H1 (cell line): ENCODE measurements around the gene PABPN1. TPM values are rescaled to one million over a fixed set of nuclear protein-coding genes. Genes with fewer than 3 reads are reported as not detected.
A peak's percentile ranks its signal among the peaks of the same experiment; 100 is the strongest.

Experiments
- CTCF ChIA-PET: fragments of 300-600 bp; sonication (Branson Sonifier 250); formaldehyde crosslinking; loops from one replicate; lab custom pipeline; 2021; ENCODE audit not compliant: partially characterized antibody; lab: Charles Lee
- POLR2A ChIA-PET: fragments of 300-600 bp; sonication (Branson Sonifier 250); formaldehyde crosslinking; loops from one replicate; lab custom pipeline; 2021; ENCODE audit warnings: inconsistent platforms; ENCODE audit not compliant: partially characterized antibody; lab: Charles Lee
- DNase-seq, 2 experiments: peaks; one replicate each; pipeline versions ENCODE4 v3.0.0 to v3.0.0-alpha.2; 2010 to 2022; ENCODE audit warnings: low spot score in 2 of 2, low read depth in 1 of 2, mixed read lengths in 1 of 2
- FAIRE-seq: peaks from 2 replicates; lab custom pipeline; 2011; peaks lifted over from hg19 to GRCh38; lab: Jason Lieb, UNC
- H2AFZ ChIP-seq: 2 replicates; pipeline ENCODE4 v1.8.1; 2012; ENCODE audit warnings: low read length, inconsistent platforms
- H2AK5ac ChIP-seq: 2 replicates; pipeline ENCODE4 v1.6.1; 2013; ENCODE audit warnings: low read depth, low read length
- H2BK120ac ChIP-seq: replicated peaks from 2 replicates; pipeline ENCODE3; 2013; ENCODE audit warnings: low read depth, low read length, inconsistent platforms
- H2BK12ac ChIP-seq: 2 replicates; pipeline ENCODE4 v1.6.1; 2013; ENCODE audit warnings: low read depth, low read length
- H2BK15ac ChIP-seq: 2 replicates; pipeline ENCODE4 v1.6.1; 2013; ENCODE audit warnings: low read length
- H2BK20ac ChIP-seq: 2 replicates; pipeline ENCODE4 v1.6.1; 2013; ENCODE audit warnings: low read length
- H2BK5ac ChIP-seq: 2 replicates; pipeline ENCODE4 v1.6.1; 2013; ENCODE audit warnings: low read depth, low read length
- H3K14ac ChIP-seq: 2 replicates; pipeline ENCODE4 v1.6.1; 2013; ENCODE audit warnings: inconsistent platforms; ENCODE audit not compliant: insufficient read length
- H3K18ac ChIP-seq: 2 replicates; pipeline ENCODE4 v1.6.1; 2013; ENCODE audit warnings: low read length; ENCODE audit errors: extremely low read depth
- H3K23ac ChIP-seq: 2 replicates; pipeline ENCODE4 v1.6.1; 2013; ENCODE audit warnings: inconsistent platforms; ENCODE audit not compliant: insufficient read length
- H3K23me2 ChIP-seq: 2 replicates; pipeline ENCODE4 v1.6.1; 2013; ENCODE audit warnings: low read depth, low read length
- H3K27ac ChIP-seq: 2 replicates; pipeline ENCODE4 v1.6.1; 2011; ENCODE audit warnings: low read depth, low read length, inconsistent platforms
- H3K27me3 ChIP-seq, 4 experiments: replicated peaks in 1 of 4; 1 replicate in 1 of 4; 2 replicates in 3 of 4; pipeline versions ENCODE4 v1.6.1 to v1.8.1; 2011 to 2013; ENCODE audit warnings: low read length in 3 of 4, mild to moderate bottlenecking in 3 of 4, inconsistent platforms in 2 of 4, mixed read lengths in 2 of 4, moderate library complexity in 1 of 4; ENCODE audit not compliant: control insufficient read depth in 3 of 4, insufficient read depth in 3 of 4; ENCODE audit errors: extremely low read depth in 1 of 4
- H3K36me3 ChIP-seq, 4 experiments: 2 replicates each; pipeline versions ENCODE4 v1.6.1 to v1.8.1; 2011 to 2013; ENCODE audit warnings: mild to moderate bottlenecking in 4 of 4, low read length in 3 of 4, moderate library complexity in 2 of 4, control low read depth in 1 of 4, inconsistent platforms in 1 of 4; ENCODE audit not compliant: insufficient read depth in 4 of 4, control insufficient read depth in 2 of 4
- H3K4ac ChIP-seq: replicated peaks from 2 replicates; pipeline ENCODE3; 2013; ENCODE audit warnings: low read length, low read depth, mixed read lengths, inconsistent platforms; ENCODE audit not compliant: insufficient read length
- H3K4me1 ChIP-seq, 4 experiments: replicated peaks in 1 of 4; 1 replicate in 1 of 4; 2 replicates in 3 of 4; pipeline versions ENCODE4 v1.6.1 to v1.8.1; 2011 to 2013; ENCODE audit warnings: low read length in 3 of 4, inconsistent platforms in 2 of 4, mixed read lengths in 1 of 4; ENCODE audit not compliant: insufficient read depth in 4 of 4, control insufficient read depth in 3 of 4
- H3K4me2 ChIP-seq, 2 experiments: 2 replicates each; pipeline versions ENCODE4 v1.6.1 to v1.8.1; 2011 to 2013; ENCODE audit warnings: low read depth in 2 of 2, low read length in 2 of 2, control low read depth in 1 of 2, inconsistent platforms in 1 of 2, mild to moderate bottlenecking in 1 of 2; ENCODE audit not compliant: insufficient read depth in 1 of 2
- H3K4me3 ChIP-seq, 4 experiments: fragments of 200-600, 300-600 bp in 1 of 4; sonication (generic), shearing (Covaris generic), sonication (Bioruptor Twin) in 1 of 4; 2 replicates each; pipeline versions ENCODE4 v1.5.1 to v1.8.1; 2011 to 2016; ENCODE audit warnings: low read length in 4 of 4, low read depth in 3 of 4, control low read depth in 2 of 4, inconsistent platforms in 2 of 4, mild to moderate bottlenecking in 2 of 4, mixed read lengths in 1 of 4, moderate library complexity in 1 of 4; ENCODE audit not compliant: insufficient read depth in 2 of 4; ENCODE audit errors: extremely low read depth in 1 of 4
- H3K56ac ChIP-seq: replicated peaks from 2 replicates; pipeline ENCODE3; 2013; ENCODE audit warnings: low read depth, mild to moderate bottlenecking, mixed read lengths, low read length, inconsistent platforms; ENCODE audit not compliant: insufficient read length
- H3K79me1 ChIP-seq: 2 replicates; pipeline ENCODE4 v1.6.1; 2013; ENCODE audit warnings: low read depth, low read length, control low read depth
- H3K79me2 ChIP-seq, 2 experiments: 2 replicates each; pipeline versions ENCODE4 v1.6.1 to v1.8.1; 2012 to 2013; ENCODE audit warnings: low read length in 2 of 2, mild to moderate bottlenecking in 2 of 2, inconsistent platforms in 1 of 2; ENCODE audit not compliant: insufficient read depth in 2 of 2, control insufficient read depth in 1 of 2
- H3K9ac ChIP-seq, 4 experiments: replicated peaks in 1 of 4; 1 replicate in 1 of 4; 2 replicates in 3 of 4; pipeline versions ENCODE4 v1.6.1 to v1.8.1; 2011 to 2013; ENCODE audit warnings: low read depth in 3 of 4, low read length in 3 of 4, control low read depth in 2 of 4, mild to moderate bottlenecking in 2 of 4, moderate library complexity in 2 of 4, inconsistent platforms in 1 of 4; ENCODE audit errors: extremely low read depth in 1 of 4
- H3K9me3 ChIP-seq, 2 experiments: 2 replicates each; pipeline versions ENCODE4 v1.6.1 to v1.8.1; 2012 to 2013; ENCODE audit warnings: mild to moderate bottlenecking in 2 of 2, moderate library complexity in 2 of 2, control low read depth in 1 of 2, inconsistent platforms in 1 of 2, low read depth in 1 of 2, low read length in 1 of 2, mixed read lengths in 1 of 2; ENCODE audit not compliant: insufficient read depth in 2 of 2
- H4K20me1 ChIP-seq, 2 experiments: replicated peaks in 1 of 2; 2 replicates each; pipeline versions ENCODE3 to v1.8.1; 2011 to 2013; ENCODE audit warnings: inconsistent platforms in 2 of 2, low read length in 2 of 2, mild to moderate bottlenecking in 1 of 2; ENCODE audit not compliant: insufficient read depth in 2 of 2, control insufficient read depth in 1 of 2
- H4K5ac ChIP-seq: 2 replicates; pipeline ENCODE4 v1.6.1; 2013; ENCODE audit warnings: low read length, low read depth, mixed read lengths, inconsistent platforms; ENCODE audit not compliant: insufficient read length
- H4K8ac ChIP-seq: 2 replicates; pipeline ENCODE4 v1.8.0; 2013; ENCODE audit warnings: mild to moderate bottlenecking, moderate library complexity, low read length, inconsistent platforms; ENCODE audit not compliant: insufficient read depth; ENCODE audit errors: extremely low read depth
- H4K91ac ChIP-seq: replicated peaks from 2 replicates; pipeline ENCODE3; 2013; ENCODE audit warnings: low read length, mixed read lengths, inconsistent platforms; ENCODE audit not compliant: insufficient read length
- POU5F1 ChIP-seq: IDR thresholded peaks from 2 replicates; pipeline ENCODE4 v1.6.1; 2011; ENCODE audit warnings: low read depth, mild to moderate bottlenecking, low read length, moderate library complexity
- WGBS, 2 experiments: shearing (Covaris generic) in 1 of 2; methylation state at CpG; one replicate each; pipeline versions ENCODE4 v1.1.6 to v1.1.7; 2013 to 2015; ENCODE audit warnings: low lambda C conversion rate in 2 of 2, mixed read lengths in 2 of 2, inconsistent platforms in 1 of 2, low coverage in 1 of 2, missing lambda C conversion rate in 1 of 2; ENCODE audit not compliant: insufficient replicate concordance in 2 of 2, insufficient coverage in 1 of 2, insufficient read length in 1 of 2; ENCODE audit errors: extremely low coverage in 1 of 2, missing lambda C conversion rate in 1 of 2; 5-methylcytosine and 5-hydroxymethylcytosine counted together
- polyA plus RNA-seq, 7 experiments: library from polyadenylated mRNA; depleted of rRNA in 3 of 7; stranded (reverse) in 5 of 7; unstranded in 2 of 7; fragments of >200 nt in 5 of 7; fragments of 200-250 nt in 2 of 7; gene quantifications; 1 replicate in 5 of 7; 2 replicates in 1 of 7; 4 replicates in 1 of 7; pipeline versions ENCODE4 v1.2.1 to v1.2.3, GENCODE V29; 2011 to 2013; ENCODE audit warnings: missing spikeins in 2 of 7, mixed read lengths in 2 of 7
- total RNA-seq: library from RNA; stranded (reverse); fragmentation: NEBNext Ultra II Directional; extraction: Animal tissue kit (Norgen Biotek cat#: 25700); gene quantifications from 2 replicates; pipeline ENCODE4 v1.2.1, GENCODE V29; 2021

The PABPN1 gene
- total and polyA plus RNA-seq, 2 of the 8 experiments (the other 6 are each of a cell fraction or from before 2014, with no cell fraction given): 300 to 331 TPM

- H2AK5ac ChIP-seq: no peak overlapping the region
- peaks cover 9 to 35% (median 24%) of the 10 kb centered on the region in 4 experiments; a peak in 7 of 8 replicates for H3K36me3 ChIP-seq
- H3K56ac ChIP-seq: no peak overlapping the region
- no peak overlapping the region for H3K4me3 ChIP-seq
- no peak overlapping the region for H3K14ac ChIP-seq
- no peak overlapping the region for H3K9ac ChIP-seq
- peaks cover 11 to 17% of the 10 kb centered on the region in 2 experiments for H3K79me2 ChIP-seq
- no peak overlapping the region for H3K18ac ChIP-seq
- no peaks in the 10 kb centered on the region for H4K20me1 ChIP-seq
- no peak overlapping the region for H2BK15ac ChIP-seq
- H2BK12ac ChIP-seq: no peak overlapping the region
- no peak overlapping the region for H3K27ac ChIP-seq
- H3K4ac ChIP-seq: no peak overlapping the region
- FAIRE-seq (no peak), DNase-seq (peak in 1 of 2 experiments; percentile 24)
- no peak overlapping the region for H3K23ac ChIP-seq
- H3K4me1 ChIP-seq: peaks cover 0 to 6% (median 2%) of the 10 kb centered on the region in 4 experiments; a peak in 6 of 7 replicates
- H2AFZ ChIP-seq: no peak overlapping the region
- no peak overlapping the region for H2BK5ac ChIP-seq
- ChIA-PET CTCF (interaction anchor here (0.7 to 3.7 kb wide), 4 partner anchors 21 to 184 kb away, joined by 3 to 27 read pairs (median 3); no protein-coding TSS in a partner anchor), POLR2A (interaction anchor here (0.9 to 4.0 kb wide), 2 partner anchors 21 to 22 kb away, joined by 3 to 21 read pairs; partner anchors contain the start of gene PPP1R3E)
- H3K4me2 ChIP-seq: no peak overlapping the region
- no peak overlapping the region for H4K91ac ChIP-seq
- H3K27me3 ChIP-seq: no peaks in the 10 kb centered on the region
- WGBS, 2 experiments: 97% methylated on average over 5 of the region's 7 CpGs; no CpG with 5 or more reads in 1 of the 2 experiments
- H2BK20ac ChIP-seq: no peak overlapping the region
- peaks cover 10% of the 10 kb centered on the region; the same call in 1 of the 2 replicates for H3K79me1 ChIP-seq
- H4K8ac ChIP-seq: no peak overlapping the region
- no peak for TF ChIP-seq POU5F1
- H4K5ac ChIP-seq: no peak overlapping the region
- no peaks in the 10 kb centered on the region for H3K9me3 ChIP-seq
- H3K23me2 ChIP-seq: peaks cover 10% of the 10 kb centered on the region
- H2BK120ac ChIP-seq: no peak overlapping the region
These were observed 3.7 kb downstream of the PABPN1 start for GRCh38 chr14:23324993-23325392.
